ENCODE data around the gene GNAL. TPM values are rescaled to one million over a fixed set of nuclear protein-coding genes. Genes with fewer than 3 reads are reported as not detected.
"Not testable (repeated sequence)": the region's sequence is repeated elsewhere in the genome, so short reads cannot be mapped to it uniquely, and the experiment has no call there.

Gene GNAL
- total RNA-seq, 1 donor from 2014 or later, result 5.0 TPM

GRCh38 chr18:11700876-11701275 lies 11.8 kb downstream of the GNAL start:
- H3K4me3 ChIP-seq (ENCODE audit: low read depth, low read length), result no peak overlapping the region
- TF ChIP-seq CTCF (conservative IDR thresholded peaks at IDR 0.05; ENCODE audit: low read depth, low read length), result no peak
- no peak for DNase-seq (ENCODE audit: low read depth)

- DNase-seq (ENCODE audit: low read depth), result no peak
- TF ChIP-seq CTCF (conservative IDR thresholded peaks at IDR 0.05; ENCODE audit: low read depth, low read length), result no peak
- no peak overlapping the region for H3K4me3 ChIP-seq (ENCODE audit: low read depth, low read length)
Measured at GRCh38 chr18:11710578-11710977, 21.5 kb downstream of the GNAL start.

GRCh38 chr18:11713756-11714155 lies 24.7 kb downstream of the GNAL start:
- H3K4me3 ChIP-seq (ENCODE audit: low read depth, low read length), result no peak overlapping the region
- no peak for TF ChIP-seq CTCF (conservative IDR thresholded peaks at IDR 0.05; ENCODE audit: low read depth, low read length)
- DNase-seq (ENCODE audit: low read depth), result no peak

- no peak for DNase-seq (ENCODE audit: low read depth)
- no peak overlapping the region for H3K4me3 ChIP-seq (ENCODE audit: low read depth, low read length)
- TF ChIP-seq CTCF (conservative IDR thresholded peaks at IDR 0.05; ENCODE audit: low read depth, low read length), result no peak
Measured at GRCh38 chr18:11714244-11714918, 25.3 kb downstream of the GNAL start.

GRCh38 chr18:11716767-11717315 lies 27.8 kb downstream of the GNAL start:
- DNase-seq (ENCODE audit: low read depth); H3K4me3 ChIP-seq (ENCODE audit: low read depth, low read length): not testable (repeated sequence)

GRCh38 chr18:11719050-11719449 lies 30.0 kb downstream of the GNAL start:
- DNase-seq (ENCODE audit: low read depth), result no peak
- no peak for TF ChIP-seq CTCF (conservative IDR thresholded peaks at IDR 0.05; ENCODE audit: low read depth, low read length)
- no peak overlapping the region for H3K4me3 ChIP-seq (ENCODE audit: low read depth, low read length)

- no peak for DNase-seq (ENCODE audit: low read depth)
- TF ChIP-seq CTCF (conservative IDR thresholded peaks at IDR 0.05; ENCODE audit: low read depth, low read length), result no peak
- H3K4me3 ChIP-seq (ENCODE audit: low read depth, low read length), result no peak overlapping the region
Measured at GRCh38 chr18:11719621-11720020, 30.6 kb downstream of the GNAL start.

All from epithelial cell of proximal tubule (primary cell).